H9 (cell line): ENCODE measurements around the gene EPB41L4A. TPM values are rescaled to one million over a fixed set of nuclear protein-coding genes. Genes with fewer than 3 reads are reported as not detected.
"Not testable (repeated sequence)": the region's sequence is repeated elsewhere in the genome, so short reads cannot be mapped to it uniquely, and the experiment has no call there.

Source experiments
- DNase-seq: peaks from one replicate; pipeline ENCODE4 v3.0.0-alpha.2; 2017
- H2AFZ ChIP-seq: one replicate; pipeline ENCODE4 v1.6.1; 2013; ENCODE audit warnings: mild to moderate bottlenecking, low read length, control low read depth, moderate library complexity
- H2AK5ac ChIP-seq: 2 replicates; pipeline ENCODE4 v1.6.1; 2013; ENCODE audit warnings: low read length, control low read depth, mixed read lengths; ENCODE audit not compliant: insufficient read length
- H2BK120ac ChIP-seq: one replicate; pipeline ENCODE4 v1.6.1; 2013; ENCODE audit warnings: low read depth, mild to moderate bottlenecking, low read length, control low read depth, inconsistent platforms; ENCODE audit not compliant: poor library complexity, severe bottlenecking
- H2BK12ac ChIP-seq: 2 replicates; pipeline ENCODE4 v1.6.1; 2013; ENCODE audit warnings: low read length, control low read depth, mixed read lengths, low read depth; ENCODE audit not compliant: insufficient read length
- H2BK15ac ChIP-seq: 2 replicates; pipeline ENCODE4 v1.6.1; 2013; ENCODE audit warnings: low read depth, low read length, control low read depth
- H2BK20ac ChIP-seq: one replicate; pipeline ENCODE4 v1.6.1; 2013; ENCODE audit warnings: low read depth, mild to moderate bottlenecking, low read length, control low read depth, inconsistent platforms; ENCODE audit not compliant: poor library complexity, severe bottlenecking
- H2BK5ac ChIP-seq: 2 replicates; pipeline ENCODE4 v1.6.1; 2013; ENCODE audit warnings: low read length, control low read depth, mixed read lengths; ENCODE audit not compliant: insufficient read length
- H3K14ac ChIP-seq: 2 replicates; pipeline ENCODE4 v1.6.1; 2013; ENCODE audit warnings: low read length, control low read depth; ENCODE audit not compliant: insufficient read depth
- H3K18ac ChIP-seq: 2 replicates; pipeline ENCODE4 v1.6.1; 2013; ENCODE audit warnings: low read depth, mild to moderate bottlenecking, mixed read lengths, low read length, control low read depth; ENCODE audit not compliant: insufficient read length
- H3K23ac ChIP-seq: 2 replicates; pipeline ENCODE4 v1.6.1; 2013; ENCODE audit warnings: low read length, control low read depth, mixed read lengths, low read depth; ENCODE audit not compliant: insufficient read length
- H3K23me2 ChIP-seq: 2 replicates; pipeline ENCODE4 v1.6.1; 2013; ENCODE audit warnings: low read depth, mild to moderate bottlenecking, mixed read lengths, low read length, control low read depth; ENCODE audit not compliant: insufficient read length, poor library complexity, severe bottlenecking
- H3K27ac ChIP-seq: 2 replicates; pipeline ENCODE4 v1.5.1; 2013; ENCODE audit warnings: low read length, control low read depth, mixed read lengths, low read depth; ENCODE audit not compliant: insufficient read length
- H3K27me3 ChIP-seq: 2 replicates; pipeline ENCODE4 v1.6.1; 2013; ENCODE audit warnings: low read length, control low read depth, inconsistent platforms; ENCODE audit not compliant: insufficient read depth
- H3K4ac ChIP-seq: 2 replicates; pipeline ENCODE4 v1.6.1; 2013; ENCODE audit warnings: low read depth, mild to moderate bottlenecking, control low read depth, inconsistent platforms, low read length, moderate library complexity
- H3K4me1 ChIP-seq: 2 replicates; pipeline ENCODE4 v1.6.1; 2013; ENCODE audit warnings: low read length, control low read depth, inconsistent platforms; ENCODE audit not compliant: insufficient read depth
- H3K4me2 ChIP-seq: 2 replicates; pipeline ENCODE4 v1.6.1; 2013; ENCODE audit warnings: low read length, control low read depth, mixed read lengths; ENCODE audit not compliant: insufficient read length, insufficient read depth
- H3K56ac ChIP-seq: 2 replicates; pipeline ENCODE4 v1.6.1; 2013; ENCODE audit warnings: low read depth, mild to moderate bottlenecking, mixed read lengths, low read length, control low read depth; ENCODE audit not compliant: insufficient read length
- H3K79me1 ChIP-seq: 2 replicates; pipeline ENCODE4 v1.6.1; 2013; ENCODE audit warnings: low read depth, mild to moderate bottlenecking, moderate library complexity, low read length, control low read depth, inconsistent platforms; ENCODE audit not compliant: insufficient read depth, poor library complexity, severe bottlenecking
- H3K79me2 ChIP-seq: 2 replicates; pipeline ENCODE4 v1.6.1; 2013; ENCODE audit warnings: low read length, control low read depth, inconsistent platforms; ENCODE audit not compliant: insufficient read depth
- H3K9ac ChIP-seq: 2 replicates; pipeline ENCODE4 v1.6.1; 2013; ENCODE audit warnings: low read length, control low read depth, mixed read lengths; ENCODE audit not compliant: insufficient read length; ENCODE audit errors: extremely low read depth
- H3K9me3 ChIP-seq: one replicate; pipeline ENCODE4 v1.6.1; 2013; ENCODE audit warnings: low read depth, low read length, inconsistent platforms; ENCODE audit not compliant: control insufficient read depth
- H3T11ph ChIP-seq: one replicate; pipeline ENCODE4 v1.6.1; 2013; ENCODE audit warnings: mild to moderate bottlenecking, low read length, control low read depth, inconsistent platforms
- H4K20me1 ChIP-seq: one replicate; pipeline ENCODE4 v1.6.1; 2013; ENCODE audit not compliant: control insufficient read depth, insufficient read length, insufficient read depth
- H4K5ac ChIP-seq: 2 replicates; pipeline ENCODE4 v1.6.1; 2013; ENCODE audit warnings: low read depth, mild to moderate bottlenecking, mixed read lengths, low read length, control low read depth; ENCODE audit not compliant: insufficient read length
- H4K8ac ChIP-seq: replicated peaks from 2 replicates; pipeline ENCODE4 v1.6.1; 2013; ENCODE audit warnings: low read length, control low read depth, mixed read lengths, low read depth; ENCODE audit not compliant: insufficient read length
- H4K91ac ChIP-seq: 2 replicates; pipeline ENCODE4 v1.6.1; 2013; ENCODE audit warnings: low read depth, mild to moderate bottlenecking, moderate library complexity, mixed read lengths, low read length, control low read depth; ENCODE audit not compliant: insufficient read length
- H3K27ac Mint-ChIP-seq, 3 experiments: 2 replicates in 2 of 3; 3 replicates in 1 of 3; pipeline ENCODE4 v1.8.0; 2020 to 2021; ENCODE audit warnings: mixed read lengths in 3 of 3, mild to moderate bottlenecking in 1 of 3, moderate library complexity in 1 of 3
- H3K27me3 Mint-ChIP-seq: 2 replicates; pipeline ENCODE4 v1.8.0; 2021; ENCODE audit warnings: low read depth, mild to moderate bottlenecking, moderate library complexity, mixed read lengths
- H3K36me3 Mint-ChIP-seq, 3 experiments: 2 replicates in 2 of 3; 3 replicates in 1 of 3; pipeline ENCODE4 v1.8.0; 2020 to 2021; ENCODE audit warnings: low read depth in 3 of 3, mixed read lengths in 3 of 3; ENCODE audit not compliant: insufficient read depth in 1 of 3
- H3K4me1 Mint-ChIP-seq, 2 experiments: 2 replicates each; pipeline ENCODE4 v1.8.0; 2020; ENCODE audit warnings: mixed read lengths in 2 of 2
- H3K4me3 Mint-ChIP-seq, 2 experiments: 2 replicates in 1 of 2; 3 replicates in 1 of 2; pipeline ENCODE4 v1.8.0; 2020 to 2021; ENCODE audit warnings: mild to moderate bottlenecking in 2 of 2, mixed read lengths in 2 of 2, moderate library complexity in 1 of 2
- H3K9me3 Mint-ChIP-seq, 2 experiments: 2 replicates in 1 of 2; 3 replicates in 1 of 2; pipeline ENCODE4 v1.8.0; 2020; ENCODE audit warnings: mild to moderate bottlenecking in 2 of 2, mixed read lengths in 2 of 2, moderate library complexity in 1 of 2
- CTCF ChIP-seq: fragments of 200-600 bp; sonication (generic); conservative IDR thresholded peaks from 3 replicates; pipeline ENCODE4 v1.8.0; 2021; ENCODE audit warnings: antibody characterized with exemption, mild to moderate bottlenecking
- WGBS: extraction: QIAGEN DNeasy Blood & Tissue Kit; methylation state at CpG from one replicate; pipeline ENCODE4 v1.1.7; 2013; ENCODE audit warnings: missing lambda C conversion rate, low lambda C conversion rate, mixed read lengths; ENCODE audit not compliant: insufficient read length; ENCODE audit errors: extremely low coverage; 5-methylcytosine and 5-hydroxymethylcytosine counted together
- total RNA-seq: library from RNA; stranded (reverse); gene quantifications from 2 replicates; pipeline ENCODE4 v1.2.1, GENCODE V29; 2021

The EPB41L4A gene
- total RNA-seq, 1 experiment from 2014 or later: 4.9 TPM

DNA sequence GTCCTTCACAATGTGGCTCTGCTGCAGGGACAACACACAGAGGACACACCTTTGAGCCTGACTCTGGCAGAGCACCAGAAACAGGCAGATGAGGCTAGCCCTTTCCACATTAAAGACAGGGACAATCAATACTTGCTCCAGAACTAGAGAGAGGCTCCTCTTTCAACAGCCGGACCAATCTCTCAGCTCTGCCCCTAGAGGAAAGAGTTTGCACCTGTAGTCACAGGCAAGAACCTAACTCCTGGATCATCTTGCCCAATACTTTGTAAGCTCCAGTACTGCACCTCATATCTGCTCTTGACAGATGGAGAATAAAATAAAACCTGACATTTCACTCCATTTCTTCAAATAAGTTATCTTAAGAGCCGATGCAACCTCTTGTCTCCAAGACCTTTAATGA, 52.1 kb downstream of the EPB41L4A start:
- Histone ChIP-seq H3K14ac (no peak overlapping the region), H3K4me2 (no peak overlapping the region), H2BK5ac (no peak overlapping the region), H3K18ac (no peak overlapping the region), H3T11ph (no peak overlapping the region), H2BK12ac (no peak overlapping the region), H3K56ac (no peak overlapping the region), H2AK5ac (no peak overlapping the region), H3K23ac (no peak overlapping the region), H3K23me2 (no peaks in the 10 kb centered on the region), H2BK120ac (no peak overlapping the region), H2AFZ (no peak overlapping the region), H4K5ac (no peak overlapping the region), H2BK15ac (no peak overlapping the region), H3K4ac (no peak overlapping the region), H4K8ac (no peak overlapping the region), H3K9ac (no peak overlapping the region), H2BK20ac (no peak overlapping the region), H3K79me1 (no peaks in the 10 kb centered on the region), H3K79me2 (no peaks in the 10 kb centered on the region), H3K4me1 (no peaks in the 10 kb centered on the region), H3K27ac (no peak overlapping the region), H4K91ac (no peak overlapping the region), H4K20me1 (no peaks in the 10 kb centered on the region), H3K27me3 (no peaks in the 10 kb centered on the region), H3K9me3 (no peaks in the 10 kb centered on the region)
- peak; percentile 70 for TF ChIP-seq CTCF
- no CpG with 5 or more reads among the region's 2 CpGs for WGBS
- peaks cover 8 to 10% of the 10 kb centered on the region in 2 experiments; a peak in 3 of 4 replicates for H3K4me1 Mint-ChIP-seq
- no peaks in the 10 kb centered on the region for H3K36me3 Mint-ChIP-seq
- no peaks in the 10 kb centered on the region for H3K27me3 Mint-ChIP-seq
- H3K9me3 Mint-ChIP-seq: no peaks in the 10 kb centered on the region
- DNase-seq: peak; percentile 58
- no peak overlapping the region for H3K4me3 Mint-ChIP-seq
- peak overlapping the region in 1 of 3 experiments; percentile 40; a peak in 1 of 7 replicates for H3K27ac Mint-ChIP-seq

GRCh38 chr5:112360740-112361139, 58.3 kb downstream of the EPB41L4A start:
- not testable (repeated sequence) for H3K27ac ChIP-seq, H3K23ac ChIP-seq, H3K23me2 ChIP-seq, H4K5ac ChIP-seq, H3K4ac ChIP-seq, H3K9me3 ChIP-seq, H4K91ac ChIP-seq, H3K56ac ChIP-seq, H3K79me1 ChIP-seq, H3K9ac ChIP-seq, H4K8ac ChIP-seq, H3K14ac ChIP-seq, H3K4me1 ChIP-seq, H3K27ac Mint-ChIP-seq, H2AK5ac ChIP-seq, H2BK15ac ChIP-seq, H2AFZ ChIP-seq, H2BK5ac ChIP-seq, H3K27me3 ChIP-seq, H3K27me3 Mint-ChIP-seq, H3K4me3 Mint-ChIP-seq, H3K18ac ChIP-seq, H3K79me2 ChIP-seq, H4K20me1 ChIP-seq, DNase-seq, H2BK20ac ChIP-seq, H3K4me2 ChIP-seq, H2BK120ac ChIP-seq, H2BK12ac ChIP-seq, H3T11ph ChIP-seq
- Mint-ChIP-seq H3K36me3 (peaks cover 0 to 10% (median 4%) of the 10 kb centered on the region in 3 experiments; a peak in 4 of 7 replicates), H3K9me3 (peaks cover 5 to 12% of the 10 kb centered on the region in 2 experiments), H3K4me1 (peaks cover 4 to 11% of the 10 kb centered on the region in 2 experiments)
- WGBS: no CpG with 5 or more reads among the region's 26 CpGs
